Measurements from ENCODE around the gene TMEM132C. TPM values are rescaled to one million over a fixed set of nuclear protein-coding genes. Genes with fewer than 3 reads are reported as not detected.

The TMEM132C gene
- polyA plus RNA-seq, 1 of the 3 experiments (the other 2 are of a cell fraction), result not detected

- TF ChIP-seq ZBTB33 (IDR thresholded peaks at IDR 0.05; ENCODE audit: borderline replicate concordance, low read depth) (no peak), EP300 (IDR thresholded peaks at IDR 0.05; ENCODE audit: borderline replicate concordance in 1 of 2, low read depth in 1 of 2, low read length in 1 of 2) (no peak)
These were observed 55.4 kb downstream of the TMEM132C start (continued) for GRCh38 chr12:128322341-128322740.

GRCh38 chr12:128323145-128323920 is 56.4 kb downstream of the TMEM132C start:
- Histone ChIP-seq H4K20me1 (ENCODE audit: insufficient read depth) (no peaks in the 10 kb centered on the region), H3K4me2 (no peak overlapping the region), H3K9me3 (no peaks in the 10 kb centered on the region), H3K9ac (no peak overlapping the region), H3K27me3 (ENCODE audit: insufficient read depth) (no peaks in the 10 kb centered on the region), H2AFZ (ENCODE audit: low read depth) (no peak overlapping the region), H3K4me3 (ENCODE audit: low read depth in 2 of 2, low read length in 1 of 2) (no peak overlapping the region), H3F3A (replicated peaks; ENCODE audit: insufficient read depth) (no peaks in the 10 kb centered on the region), H3K79me2 (ENCODE audit: insufficient read depth) (no peaks in the 10 kb centered on the region), H3K27ac (ENCODE audit: low read depth in 2 of 2, low read length in 1 of 2) (no peak overlapping the region), H3K9me2 (no peaks in the 10 kb centered on the region), H3K4me1 (ENCODE audit: control insufficient read depth in 1 of 2, insufficient read depth in 2 of 2, low read depth in 1 of 2, low read length in 1 of 2) (no peaks in the 10 kb centered on the region), H3K36me3 (replicated peaks in 1 of 2; ENCODE audit: control insufficient read depth in 1 of 2, insufficient read depth in 2 of 2, low read length in 1 of 2) (no peaks in the 10 kb centered on the region)
- 26% methylated on average over 20 of the region's 20 CpGs for WGBS (ENCODE audit: low lambda C conversion rate)
- CTCF ChIA-PET, result interaction anchor here (2.2 kb wide), 1 partner anchor 64 kb away, joined by 9 read pairs; no protein-coding TSS in a partner anchor
- DNase-seq, result no peak
- POLR2A ChIA-PET, result no interaction called here
- TF ChIP-seq USF2 (IDR thresholded peaks at IDR 0.05; ENCODE audit: borderline replicate concordance, low read depth, low read length) (no peak), MAX (IDR thresholded peaks at IDR 0.05; ENCODE audit: low read depth) (no peak), POLR2AphosphoS5 (IDR thresholded peaks at IDR 0.05; ENCODE audit: low read depth, low read length) (no peak), EP300 (IDR thresholded peaks at IDR 0.05; ENCODE audit: borderline replicate concordance in 1 of 2, low read depth in 1 of 2, low read length in 1 of 2) (no peak), CHD2 (IDR thresholded peaks at IDR 0.05; ENCODE audit: low read length, partially characterized antibody) (no peak), FOSL2 (IDR thresholded peaks at IDR 0.05; ENCODE audit: borderline replicate concordance, low read depth) (no peak), FOXM1 (IDR thresholded peaks at IDR 0.05; ENCODE audit: low read depth) (no peak), TAF1 (IDR thresholded peaks at IDR 0.05; ENCODE audit: borderline replicate concordance, low read depth, low read length) (no peak), GABPA (IDR thresholded peaks at IDR 0.05; ENCODE audit: low read depth) (no peak), NFIC (IDR thresholded peaks at IDR 0.05; ENCODE audit: borderline replicate concordance) (no peak), TEAD4 (IDR thresholded peaks at IDR 0.05; ENCODE audit: borderline replicate concordance, insufficient read depth) (no peak), IRF3 (IDR thresholded peaks at IDR 0.05; ENCODE audit: low read depth, low read length) (no peak), NRF1 (IDR thresholded peaks at IDR 0.05; ENCODE audit: low read depth, low read length) (no peak), YY1 (IDR thresholded peaks at IDR 0.05; ENCODE audit: low read depth) (no peak), MXI1 (IDR thresholded peaks at IDR 0.05; ENCODE audit: low read depth, low read length) (no peak), EZH2phosphoT487 (IDR thresholded peaks at IDR 0.05; ENCODE audit: borderline replicate concordance, low read depth) (no peak), GATA2 (CRISPR knock-in tag; IDR thresholded peaks at IDR 0.05) (no peak), RFX5 (IDR thresholded peaks at IDR 0.05; ENCODE audit: low read length) (no peak)

Data from SK-N-SH (cell line).